HuH-7.5 (cell line): ENCODE measurements around the gene NDUFAF7.
"Not testable (repeated sequence)": the region's sequence is repeated elsewhere in the genome, so short reads cannot be mapped to it uniquely, and the experiment has no call there.

Source experiments
- DNase-seq: peaks from one replicate; pipeline ENCODE4 v3.0.0; 2011; ENCODE audit warnings: low spot score

NDUFAF7 gene

GRCh38 chr2:37215250-37215649 is 16.2 kb upstream of the NDUFAF7 start:
- DNase-seq: no peak

GRCh38 chr2:37219046-37219445 is 12.4 kb upstream of the NDUFAF7 start:
- DNase-seq: no peak

- DNase-seq: no peak
Observed at GRCh38 chr2:37223131-37223530, 8.3 kb upstream of the NDUFAF7 start.

GRCh38 chr2:37224063-37224462 is 7.4 kb upstream of the NDUFAF7 start:
- DNase-seq: no peak

- not testable (repeated sequence) for DNase-seq
Observed at GRCh38 chr2:37225129-37225528, 6.3 kb upstream of the NDUFAF7 start.

- DNase-seq: no peak
Observed at GRCh38 chr2:37226863-37227262, 4.6 kb upstream of the NDUFAF7 start.

GRCh38 chr2:37228788-37229187 is 2.7 kb upstream of the NDUFAF7 start:
- no peak for DNase-seq

- no peak for DNase-seq
Observed at GRCh38 chr2:37230581-37230980, 877 bp upstream of the NDUFAF7 start.

- peak; percentile 8 for DNase-seq
Observed at GRCh38 chr2:37232131-37232933, 874 bp downstream of the NDUFAF7 start.

GRCh38 chr2:37243435-37243834 is 12.0 kb downstream of the NDUFAF7 start:
- no peak for DNase-seq

- no peak for DNase-seq
Observed at GRCh38 chr2:37244017-37244416, 12.6 kb downstream of the NDUFAF7 start.

GRCh38 chr2:37244755-37245154 is 13.3 kb downstream of the NDUFAF7 start:
- no peak for DNase-seq

GRCh38 chr2:37246205-37246604 is 14.7 kb downstream of the NDUFAF7 start:
- DNase-seq: no peak

- no peak for DNase-seq
Observed at GRCh38 chr2:37250869-37251740, 19.6 kb downstream of the NDUFAF7 start.

GRCh38 chr2:37262522-37262921 is 31.1 kb downstream of the NDUFAF7 start:
- DNase-seq: no peak

GRCh38 chr2:37263839-37264238 is 32.4 kb downstream of the NDUFAF7 start:
- no peak for DNase-seq

GRCh38 chr2:37267685-37268084 is 36.2 kb downstream of the NDUFAF7 start:
- DNase-seq: no peak

GRCh38 chr2:37268111-37268510 is 36.7 kb downstream of the NDUFAF7 start:
- no peak for DNase-seq

- no peak for DNase-seq
Observed at GRCh38 chr2:37271376-37272067, 40.1 kb downstream of the NDUFAF7 start.

GRCh38 chr2:37274359-37274965 is 43.0 kb downstream of the NDUFAF7 start:
- DNase-seq: no peak

GRCh38 chr2:37276291-37276690 is 44.8 kb downstream of the NDUFAF7 start:
- DNase-seq: no peak

GRCh38 chr2:37281916-37282315 is 50.5 kb downstream of the NDUFAF7 start:
- no peak for DNase-seq
